Activated effector memory CD4-positive, alpha-beta T cell treated with Interleukin-2 at 50 U/mL for 16 hours (primary cell): Measurements from ENCODE around the gene MED13L.

Experiments
- DNase-seq: peaks from one replicate; pipeline ENCODE4 v3.0.0-alpha.2; 2020

MED13L gene

GRCh38 chr12:116274551-116275375 lies 2.7 kb downstream of the MED13L start:
- DNase-seq, result no peak

GRCh38 chr12:116273813-116274550 lies 3.5 kb downstream of the MED13L start:
- DNase-seq, result no peak

- no peak for DNase-seq
Observed at GRCh38 chr12:116267948-116268347, 9.5 kb downstream of the MED13L start.

GRCh38 chr12:116266631-116267349 lies 10.7 kb downstream of the MED13L start:
- DNase-seq, result no peak

GRCh38 chr12:116266168-116266601 lies 11.3 kb downstream of the MED13L start:
- no peak for DNase-seq

- DNase-seq, result no peak
Observed at GRCh38 chr12:116265351-116266147, 11.9 kb downstream of the MED13L start.

- DNase-seq, result no peak
Observed at GRCh38 chr12:116264525-116265070, 12.9 kb downstream of the MED13L start.

- no peak for DNase-seq
Observed at GRCh38 chr12:116263844-116264243, 13.6 kb downstream of the MED13L start.

GRCh38 chr12:116263431-116263830 lies 14.1 kb downstream of the MED13L start:
- DNase-seq, result no peak

GRCh38 chr12:116262741-116263140 lies 14.8 kb downstream of the MED13L start:
- no peak for DNase-seq

GRCh38 chr12:116261525-116262100 lies 15.9 kb downstream of the MED13L start:
- DNase-seq, result no peak

- no peak for DNase-seq
Observed at GRCh38 chr12:116259800-116260577, 17.5 kb downstream of the MED13L start.

- DNase-seq, result no peak
Observed at GRCh38 chr12:116257826-116258225, 19.7 kb downstream of the MED13L start.

- DNase-seq, result no peak
Observed at GRCh38 chr12:116257215-116257614, 20.3 kb downstream of the MED13L start.

GRCh38 chr12:116249938-116250337 lies 27.6 kb downstream of the MED13L start:
- DNase-seq, result no peak

GRCh38 chr12:116248930-116249329 lies 28.6 kb downstream of the MED13L start:
- no peak for DNase-seq

- no peak for DNase-seq
Observed at GRCh38 chr12:116248433-116248832, 29.1 kb downstream of the MED13L start.

GRCh38 chr12:116247377-116247776 lies 30.1 kb downstream of the MED13L start:
- no peak for DNase-seq

- no peak for DNase-seq
Observed at GRCh38 chr12:116246490-116247179, 30.9 kb downstream of the MED13L start.

GRCh38 chr12:116245189-116245588 lies 32.3 kb downstream of the MED13L start:
- DNase-seq, result no peak
